HTR-8/SVneo (cell line): Measurements from ENCODE around the gene TIMM17B.

ENCODE experiments used
- DNase-seq: peaks from one replicate; pipeline ENCODE4 v3.0.0; 2011; ENCODE audit warnings: low spot score, mixed read lengths; ENCODE audit not compliant: insufficient read length
- FAIRE-seq: peaks from 2 replicates; lab custom pipeline; 2011; peaks lifted over from hg19 to GRCh38; lab: Jason Lieb, UNC

Gene TIMM17B

DNA sequence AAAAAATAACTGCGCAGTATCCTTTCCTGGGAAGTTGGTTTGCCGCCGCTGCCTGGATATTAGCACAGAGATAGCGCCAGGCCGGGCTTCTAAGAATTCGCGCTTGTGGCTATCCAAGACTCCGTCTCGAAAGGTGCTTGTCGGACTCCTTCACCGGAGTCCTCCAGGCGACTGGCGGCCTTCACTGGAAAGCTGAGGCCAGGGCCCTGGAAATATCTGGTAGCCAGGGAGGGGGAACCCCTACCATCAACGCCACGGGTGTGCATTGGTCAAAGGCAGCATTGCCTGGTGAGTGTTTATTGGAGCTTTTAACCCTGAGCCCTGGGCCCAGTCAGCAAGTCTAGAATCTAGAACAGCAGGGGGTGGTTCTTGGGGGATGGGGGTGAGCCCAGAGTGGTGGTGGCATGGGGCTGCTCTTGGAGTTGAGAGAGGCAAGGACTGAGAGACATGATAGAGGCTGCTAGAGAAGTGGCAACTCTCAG lies 21.8 kb upstream of the TIMM17B start:
- no peak for FAIRE-seq

DNA sequence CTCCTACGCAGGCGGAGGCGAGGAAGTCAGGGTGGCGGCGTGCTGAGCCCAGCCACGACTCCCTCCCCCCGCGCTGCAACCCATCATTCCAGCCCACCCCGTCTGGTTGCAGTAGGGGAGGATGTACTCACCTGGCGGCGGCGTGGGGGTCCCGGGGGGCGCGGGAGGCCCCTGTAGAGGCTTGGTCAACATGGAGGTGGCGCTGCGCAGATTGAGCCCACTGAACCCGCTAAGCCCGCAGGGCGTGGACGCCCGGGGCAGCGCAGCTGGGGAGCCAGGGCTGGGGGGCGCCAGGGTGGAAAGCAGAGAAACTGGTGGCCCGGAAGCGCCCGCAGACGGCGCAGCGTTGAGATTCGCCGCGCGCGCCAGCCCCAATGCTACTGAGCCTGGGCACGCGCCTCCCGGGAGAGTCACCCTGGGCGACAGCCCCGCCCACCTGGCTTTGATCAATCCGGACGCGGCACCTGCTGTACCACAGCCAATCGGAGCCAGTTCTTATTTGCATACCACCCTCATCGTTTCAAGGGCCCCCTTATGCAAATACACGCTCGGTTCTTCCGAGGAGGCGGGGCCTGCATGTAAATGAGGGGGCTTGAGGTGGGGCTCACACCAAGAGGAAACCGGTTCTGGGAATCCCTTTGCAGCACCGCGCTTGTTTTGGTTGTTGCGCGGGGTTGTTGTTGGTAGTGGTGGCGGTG lies 21.2 kb upstream of the TIMM17B start, which contains the start of gene PIM2:
PIM2 (minus strand) TSS at position 382 of the 698 bp plus-strand sequence; CDS start at position 192, 190 bp downstream.
- FAIRE-seq (no peak), DNase-seq (peak; percentile 80)

More for the DNA sequence above, 21.8 kb upstream of the TIMM17B start:
- DNase-seq = no peak

DNA sequence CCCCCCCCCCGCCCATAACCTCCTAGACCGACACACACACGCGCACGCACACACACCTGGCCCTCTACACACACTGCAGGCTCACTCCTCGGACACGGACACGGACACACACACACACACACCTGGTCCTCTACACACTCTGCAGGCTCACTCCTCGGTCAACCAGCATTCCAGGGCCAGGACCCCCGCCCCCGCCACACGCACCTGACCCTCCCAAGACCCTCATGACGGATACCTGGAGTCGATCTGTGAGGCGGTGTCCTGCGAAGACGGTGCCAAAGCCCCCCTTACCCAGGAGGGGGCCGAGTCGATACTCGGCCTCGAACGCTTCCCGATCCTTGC lies 20.7 kb upstream of the TIMM17B start:
- FAIRE-seq (no peak), DNase-seq (no peak)

DNA sequence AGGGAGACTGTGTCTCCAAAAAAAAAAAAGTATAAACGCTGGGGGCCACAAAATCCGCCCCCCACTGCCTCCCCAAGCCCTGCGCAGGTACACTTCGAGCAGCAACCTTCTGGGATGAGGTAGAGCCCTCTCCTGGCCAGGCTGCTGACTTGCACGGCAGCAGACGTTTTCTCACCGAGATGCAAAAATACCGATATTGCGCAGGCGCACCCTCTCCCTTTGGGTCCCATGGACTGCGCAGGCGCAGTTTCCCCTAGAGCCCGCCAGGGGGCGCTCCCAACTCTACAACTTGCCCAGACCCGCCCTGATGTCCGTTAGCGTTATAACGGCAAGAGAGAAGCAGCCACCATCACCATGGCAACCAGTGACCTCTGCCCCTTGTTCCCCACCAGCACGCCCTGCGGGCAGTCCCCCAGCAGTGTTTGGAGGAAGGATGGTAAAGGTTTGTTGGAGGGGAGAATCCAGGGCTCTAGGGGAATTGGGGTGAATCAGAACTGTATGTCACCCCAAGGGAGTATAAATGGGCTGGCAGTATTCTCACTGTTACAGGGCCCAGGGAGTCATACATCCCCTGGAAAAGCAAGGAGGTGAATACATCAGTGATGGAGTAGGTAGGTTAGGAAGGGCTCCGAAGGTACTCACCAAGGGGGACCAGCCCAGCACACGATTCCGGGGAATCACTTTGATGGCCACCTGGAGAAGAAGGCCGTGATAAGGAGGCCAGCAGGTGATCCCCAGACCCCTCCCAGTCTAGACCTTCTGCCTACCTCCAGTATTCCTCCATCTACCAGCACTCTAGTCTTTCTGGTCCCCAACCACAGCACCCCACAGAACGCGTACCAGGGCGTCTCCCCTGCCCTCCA lies 19.8 kb upstream of the TIMM17B start:
- FAIRE-seq (no peak), DNase-seq (peak; percentile 77)

DNA sequence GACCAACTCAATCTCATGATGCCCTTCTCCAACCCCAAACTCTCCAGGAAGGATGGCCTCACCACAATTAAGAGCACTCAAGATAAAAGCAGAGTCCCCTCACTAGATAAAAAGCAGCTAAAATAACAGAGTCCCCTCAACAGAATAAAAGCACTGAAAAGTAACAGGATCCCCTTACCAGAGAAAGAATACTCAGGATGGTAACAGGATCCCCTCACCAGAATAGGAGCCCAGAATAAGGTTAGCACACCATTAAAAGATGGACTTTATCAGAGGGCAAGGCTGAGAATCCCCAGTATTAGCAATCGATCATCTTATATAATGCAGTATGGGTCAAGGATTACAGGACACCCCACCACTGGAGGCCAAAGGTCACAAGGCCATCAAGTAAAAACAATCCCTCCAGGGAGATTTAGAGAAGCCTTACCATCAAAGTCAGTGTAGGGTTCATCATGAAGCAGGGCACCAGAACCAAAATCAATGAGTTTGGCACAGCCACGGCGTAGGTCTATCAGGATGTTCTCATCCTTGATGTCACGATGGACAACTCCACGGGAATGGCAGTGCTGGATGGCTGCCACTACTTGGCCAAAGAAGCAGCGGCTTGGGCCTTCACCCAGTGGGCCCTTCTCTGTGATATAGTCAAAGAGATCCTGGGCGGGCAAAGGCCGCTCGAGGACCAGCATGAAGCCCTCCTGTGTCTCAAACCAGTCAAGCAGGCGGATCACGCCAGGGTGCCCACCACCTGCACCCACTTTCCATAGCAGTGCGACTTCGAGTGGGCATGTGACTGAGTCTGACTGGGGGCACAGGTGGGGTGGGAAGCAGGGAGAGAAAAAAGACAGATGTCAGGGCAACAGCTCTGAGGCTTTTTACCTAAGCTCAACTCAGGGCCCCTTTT lies 17.3 kb upstream of the TIMM17B start:
- FAIRE-seq (no peak), DNase-seq (no peak)

DNA sequence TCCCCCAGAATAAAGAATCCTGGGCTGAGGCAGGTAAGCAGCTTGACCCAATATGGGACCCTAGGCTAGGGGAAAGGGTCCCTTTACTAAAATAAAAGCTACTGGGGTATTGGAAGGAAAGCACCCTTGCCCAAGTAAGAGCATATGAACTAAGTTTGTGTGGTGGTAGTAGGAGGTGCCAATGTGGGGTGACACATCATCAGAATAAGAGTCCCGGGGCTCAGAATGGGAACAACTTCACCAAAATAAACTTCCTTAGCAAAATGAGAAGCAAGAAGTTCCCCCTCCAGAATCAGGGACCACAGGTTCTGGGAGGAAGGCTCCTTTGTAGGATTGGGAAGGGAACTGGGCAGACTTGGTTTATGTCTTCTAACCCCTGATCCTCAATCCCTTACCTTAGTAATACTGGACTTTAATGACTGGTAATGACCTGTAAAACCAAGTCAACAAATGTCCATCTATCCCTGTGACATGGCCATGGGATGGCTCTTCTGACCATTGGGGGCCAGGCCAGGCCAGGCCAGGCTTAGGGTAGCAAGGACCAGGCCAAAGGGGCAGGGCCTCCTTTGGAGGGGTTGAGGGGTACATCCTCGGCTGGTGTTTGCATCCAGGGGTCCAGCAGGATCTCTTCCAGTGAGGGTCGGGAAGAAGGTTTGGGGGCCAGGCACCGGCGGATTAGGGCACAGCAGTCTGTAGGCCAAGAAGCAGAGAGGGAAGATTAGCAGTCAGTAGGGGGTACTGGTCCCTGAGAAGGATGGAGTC lies 16.2 kb upstream of the TIMM17B start:
- DNase-seq (no peak), FAIRE-seq (no peak)

DNA sequence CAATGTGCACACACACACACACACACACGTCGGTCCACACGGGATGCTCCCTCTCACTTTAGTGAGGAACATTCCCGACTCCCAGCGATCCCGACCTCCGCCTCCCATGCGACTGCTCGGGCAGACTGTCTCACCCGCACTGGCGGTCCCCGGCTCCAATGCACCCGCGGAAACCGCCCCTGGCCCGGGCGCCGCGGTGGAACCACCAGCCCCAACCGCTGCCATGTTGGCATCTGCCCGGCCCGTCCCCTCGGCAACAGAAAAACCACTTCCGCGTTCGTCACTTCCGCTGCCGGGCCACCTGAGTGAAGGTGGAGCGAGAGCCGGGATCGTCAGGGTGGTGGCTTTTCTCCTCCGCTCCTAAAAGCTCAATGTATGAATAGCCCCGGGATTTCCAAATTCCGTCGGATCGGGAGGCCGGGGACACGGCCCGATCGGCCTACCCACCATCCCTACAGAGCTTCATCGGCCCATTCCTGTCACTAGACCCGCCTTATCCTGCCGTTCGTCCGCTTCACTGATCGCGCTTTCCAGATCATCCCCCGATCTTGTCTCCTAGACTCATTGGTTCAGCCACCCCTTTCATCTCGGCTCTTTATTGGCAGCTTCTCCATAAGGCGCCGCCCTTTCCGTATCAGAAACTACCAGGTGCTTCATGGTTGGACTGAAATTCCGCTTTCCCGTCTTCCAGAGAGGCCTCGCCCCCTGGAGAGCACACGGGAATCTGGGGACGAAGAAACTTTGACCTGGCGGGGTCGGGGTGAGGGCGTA lies 14.0 kb upstream of the TIMM17B start, which contains the start of gene SLC35A2:
SLC35A2 (minus strand) TSS at position 235 of the 771 bp plus-strand sequence; CDS start at position 225, 10 bp downstream.
- peak; percentile 55 for DNase-seq
- FAIRE-seq = no peak

DNA sequence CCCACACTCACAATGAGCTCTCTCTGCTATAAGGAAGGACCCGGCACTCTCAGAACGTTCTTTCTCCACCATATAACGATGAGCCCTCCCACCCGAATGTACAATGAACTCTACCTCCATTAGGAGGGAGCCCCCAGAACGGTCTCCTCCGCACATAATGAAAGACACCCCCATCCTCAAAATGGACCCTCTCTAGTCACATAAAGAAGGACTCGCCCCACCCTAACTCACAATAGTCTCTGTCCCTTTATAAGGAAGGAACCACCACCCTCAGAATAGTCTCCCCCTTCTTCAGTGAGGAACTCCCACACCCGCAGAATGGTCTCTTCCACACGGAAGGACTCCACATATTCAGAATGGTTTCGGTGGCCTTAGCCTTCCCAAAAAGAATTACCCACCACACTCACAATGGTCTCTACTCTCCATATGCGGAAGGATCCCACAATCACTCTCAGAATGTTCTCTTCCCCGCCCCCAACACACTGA lies 13.4 kb upstream of the TIMM17B start:
- FAIRE-seq (no peak), DNase-seq (no peak)

DNA sequence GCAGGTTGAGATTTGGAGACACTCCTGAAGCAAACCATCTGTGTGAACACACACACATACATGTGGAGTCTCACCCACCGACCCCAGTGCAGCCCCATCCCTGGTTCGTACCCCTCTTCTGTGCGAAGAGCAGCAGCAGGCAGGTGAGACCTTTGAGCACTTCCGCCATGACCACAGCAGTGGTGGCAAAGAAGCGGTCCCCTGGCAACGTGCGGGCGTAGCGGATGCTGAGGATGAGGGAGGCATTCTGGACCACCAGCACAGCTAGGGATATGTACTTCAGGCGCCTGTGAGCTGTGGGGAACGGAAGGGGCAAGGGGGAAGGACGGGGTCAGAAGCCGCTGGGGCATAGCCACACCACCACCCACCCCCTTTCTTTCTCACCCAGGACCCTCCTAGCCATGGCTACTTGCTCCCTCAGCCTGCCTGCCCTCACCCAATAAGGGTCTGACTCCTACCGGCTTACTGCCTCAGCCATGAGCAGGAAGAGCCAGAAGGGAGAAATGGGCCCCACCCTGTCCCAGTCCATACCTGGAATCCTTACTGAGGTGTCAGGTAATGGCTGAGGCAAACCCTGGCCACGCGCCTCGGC lies 12.2 kb upstream of the TIMM17B start:
- DNase-seq (no peak), FAIRE-seq (no peak)

DNA sequence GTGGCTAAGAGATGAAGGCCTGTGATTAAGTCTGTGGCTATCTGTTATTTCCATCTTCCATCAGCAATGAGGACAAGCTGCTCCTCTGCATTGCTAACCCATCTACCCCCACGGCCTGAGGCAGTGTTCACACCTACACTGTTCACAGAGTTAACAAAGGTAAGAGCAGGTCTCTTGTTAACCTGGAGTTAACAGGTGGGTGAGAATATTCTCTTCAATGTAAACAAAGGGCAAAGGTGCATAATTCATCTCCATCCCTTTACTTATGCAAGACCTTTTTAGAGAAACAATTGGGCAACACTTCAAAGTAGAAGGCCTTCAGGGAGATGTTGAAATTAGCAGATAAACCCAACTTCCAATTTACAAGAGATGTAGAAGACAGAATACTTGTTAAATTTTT lies 11.0 kb upstream of the TIMM17B start:
- no peak for DNase-seq
- no peak for FAIRE-seq

DNA sequence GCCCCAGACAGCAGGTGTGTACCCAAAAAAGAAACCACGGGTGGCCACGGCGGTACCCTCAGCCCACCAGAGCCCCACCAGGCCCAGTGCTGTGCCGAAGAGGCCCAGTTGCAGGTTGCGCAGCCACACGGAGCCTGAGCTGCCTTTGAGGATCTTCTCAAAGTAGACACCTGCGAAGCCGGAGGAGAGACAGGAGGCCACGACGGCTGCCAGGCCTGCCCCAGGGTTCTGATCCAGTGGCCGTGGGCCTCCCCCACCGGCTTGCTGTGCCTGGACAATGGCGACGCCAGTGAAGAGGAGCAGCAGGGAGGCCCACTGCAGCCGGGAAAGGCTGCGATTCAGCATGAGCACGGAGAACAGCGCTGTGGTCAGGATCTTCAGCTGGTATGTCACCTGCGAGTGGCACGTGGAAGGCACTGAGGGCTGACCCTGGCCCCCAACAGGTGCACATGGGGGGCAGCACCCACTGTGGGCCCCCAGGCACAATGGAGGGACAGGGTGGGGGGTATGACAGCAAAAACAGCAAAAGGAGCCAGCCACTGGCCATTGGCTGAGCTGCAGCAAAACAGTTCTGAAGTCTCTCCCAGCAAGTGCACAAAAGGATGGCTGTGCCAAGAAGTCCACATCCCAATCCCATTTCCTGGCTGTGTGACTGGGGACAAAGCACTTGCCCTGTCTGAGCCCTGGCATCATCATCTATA lies 7.7 kb upstream of the TIMM17B start:
- FAIRE-seq (no peak), DNase-seq (no peak)

DNA sequence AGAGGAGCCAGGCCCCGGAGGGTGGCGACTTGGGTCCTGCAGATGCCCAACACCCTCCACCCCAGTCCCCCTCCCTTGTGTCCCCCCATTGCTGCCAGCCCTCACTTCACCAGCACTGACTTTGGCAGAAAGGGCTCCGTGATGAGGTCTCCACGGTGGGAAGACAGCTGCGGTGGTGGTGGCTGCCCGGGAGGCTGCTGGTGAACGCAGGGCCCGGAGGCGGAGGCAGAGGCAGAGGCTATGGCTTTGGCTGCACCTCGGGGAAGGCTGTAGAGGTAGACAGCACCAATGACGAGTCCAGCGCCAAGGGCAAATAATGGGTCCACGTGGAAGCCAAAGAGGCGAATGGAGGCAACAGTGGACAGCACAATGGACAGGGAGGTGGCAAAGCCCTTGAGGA lies 7.1 kb upstream of the TIMM17B start:
- DNase-seq = no peak
- FAIRE-seq = no peak

DNA sequence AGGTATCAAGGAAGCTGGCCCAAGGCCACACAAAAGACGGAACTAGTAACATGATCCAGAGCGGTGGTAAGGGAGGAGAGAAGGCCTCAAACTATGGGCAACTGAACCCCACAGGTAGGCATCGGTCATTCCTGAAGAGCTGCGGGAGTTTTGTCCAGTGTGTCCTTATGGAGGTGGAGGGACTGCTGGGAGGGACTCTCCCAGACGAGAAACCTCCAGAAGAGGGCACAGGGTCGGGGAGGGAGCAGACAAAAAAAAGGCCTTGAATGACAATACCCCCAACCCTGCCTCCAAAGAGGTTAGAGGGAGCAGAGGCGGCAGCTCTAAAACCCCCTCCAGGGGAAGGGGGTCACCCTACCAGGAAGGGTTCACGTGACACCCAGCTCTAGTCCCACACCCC lies 6.6 kb upstream of the TIMM17B start:
- DNase-seq = no peak
- no peak for FAIRE-seq

DNA sequence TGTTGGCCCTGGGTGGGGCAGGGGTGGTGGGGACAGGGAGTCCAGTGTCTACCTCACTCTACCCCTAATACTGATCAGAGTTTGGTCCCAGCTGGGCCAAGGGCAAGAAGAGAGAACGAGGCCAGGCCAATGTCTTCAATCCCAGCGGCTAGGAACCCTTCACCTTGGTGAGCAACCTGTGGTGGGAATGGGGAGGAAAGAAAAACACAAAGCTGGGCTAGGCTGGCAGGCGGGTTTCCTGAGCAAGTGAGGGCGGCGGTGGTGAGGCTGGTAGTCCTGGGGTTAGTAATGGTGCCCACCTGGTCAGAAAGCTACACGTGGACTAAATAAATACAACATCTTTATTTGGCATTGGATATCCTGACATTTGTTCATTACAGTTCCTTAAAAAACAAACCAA lies 5.7 kb upstream of the TIMM17B start:
- FAIRE-seq = no peak
- DNase-seq = no peak

DNA sequence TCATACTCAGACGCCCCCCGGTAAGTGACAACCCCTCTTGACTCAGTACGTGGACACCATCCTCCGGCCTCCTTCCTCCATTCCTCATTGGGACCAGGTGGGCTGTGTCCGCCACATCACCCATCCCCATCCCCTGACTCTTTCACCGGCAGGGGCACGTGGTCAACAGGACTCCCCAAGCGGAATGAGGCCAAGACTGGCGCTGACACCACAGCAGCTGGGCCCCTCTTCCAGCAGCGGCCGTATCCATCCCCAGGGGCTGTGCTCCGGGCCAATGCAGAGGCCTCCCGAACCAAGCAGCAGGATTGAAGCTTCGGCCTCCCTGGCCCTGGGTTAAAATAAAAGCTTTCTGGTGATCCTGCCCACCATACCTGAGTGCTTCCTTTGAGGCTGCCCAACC lies 5.2 kb upstream of the TIMM17B start:
- DNase-seq (no peak), FAIRE-seq (no peak)

DNA sequence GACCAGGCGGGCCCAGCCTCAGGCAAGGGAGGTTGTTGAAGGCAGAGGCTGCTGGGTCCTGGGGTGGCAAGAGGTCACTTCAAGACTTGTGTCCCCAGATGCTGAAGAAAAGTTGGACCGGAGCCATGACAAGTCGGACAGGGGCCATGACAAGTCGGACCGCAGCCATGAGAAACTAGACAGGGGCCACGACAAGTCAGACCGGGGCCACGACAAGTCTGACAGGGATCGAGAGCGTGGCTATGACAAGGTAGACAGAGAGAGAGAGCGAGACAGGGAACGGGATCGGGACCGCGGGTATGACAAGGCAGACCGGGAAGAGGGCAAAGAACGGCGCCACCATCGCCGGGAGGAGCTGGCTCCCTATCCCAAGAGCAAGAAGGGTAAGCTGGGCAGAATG lies 4.6 kb upstream of the TIMM17B start:
- FAIRE-seq = no peak
- DNase-seq = no peak

DNA sequence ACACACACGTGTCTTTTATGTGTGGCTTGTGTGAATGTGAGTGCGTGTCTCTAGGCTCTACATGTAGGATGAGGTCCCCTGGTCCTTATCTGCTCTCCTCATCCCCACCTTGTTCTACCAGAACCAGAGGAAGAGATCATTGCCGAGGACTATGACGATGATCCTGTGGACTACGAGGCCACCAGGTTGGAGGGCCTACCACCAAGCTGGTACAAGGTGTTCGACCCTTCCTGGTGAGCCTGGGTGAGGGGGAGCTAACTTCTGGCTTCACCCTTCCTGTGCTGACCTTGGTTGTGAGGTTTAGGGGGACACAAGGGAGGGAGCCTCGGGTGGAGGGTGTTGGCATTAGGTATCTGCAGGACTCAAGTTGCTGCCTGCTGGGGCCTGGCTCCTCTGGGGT lies 3.5 kb upstream of the TIMM17B start:
- DNase-seq (no peak), FAIRE-seq (no peak)

DNA sequence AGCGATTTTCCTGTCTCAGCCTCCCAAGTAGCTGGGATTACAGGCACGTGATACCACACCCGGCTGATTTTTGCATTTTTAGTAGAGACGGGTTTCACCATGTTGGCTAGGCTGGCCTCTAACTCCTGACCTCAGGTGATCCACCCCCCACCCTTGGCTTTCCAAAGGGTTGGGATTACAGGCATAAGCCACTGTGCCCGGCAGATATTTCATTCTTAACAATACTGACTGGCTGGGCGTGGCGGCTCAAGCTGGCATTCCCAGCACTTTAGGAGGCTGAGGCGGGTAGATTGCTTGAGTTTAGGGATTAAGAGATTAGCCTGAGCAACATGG lies 1.5 kb upstream of the TIMM17B start:
- no peak for FAIRE-seq
- no peak for DNase-seq
